Stimulated activated CD8-positive, alpha-beta memory T cell treated with anti-CD3 and anti-CD28 coated beads, Interleukin-15, amount 100 ng/mL, for 1 hour (primary cell): ENCODE data around the gene FAM168A.

Experiments used
- DNase-seq: peaks from one replicate; pipeline ENCODE4 v3.0.0-alpha.2; 2020; ENCODE audit warnings: low read depth

The FAM168A gene

GRCh38 chr11:73555615-73556014, 42.3 kb downstream of the FAM168A start:
- DNase-seq = no peak

DNA sequence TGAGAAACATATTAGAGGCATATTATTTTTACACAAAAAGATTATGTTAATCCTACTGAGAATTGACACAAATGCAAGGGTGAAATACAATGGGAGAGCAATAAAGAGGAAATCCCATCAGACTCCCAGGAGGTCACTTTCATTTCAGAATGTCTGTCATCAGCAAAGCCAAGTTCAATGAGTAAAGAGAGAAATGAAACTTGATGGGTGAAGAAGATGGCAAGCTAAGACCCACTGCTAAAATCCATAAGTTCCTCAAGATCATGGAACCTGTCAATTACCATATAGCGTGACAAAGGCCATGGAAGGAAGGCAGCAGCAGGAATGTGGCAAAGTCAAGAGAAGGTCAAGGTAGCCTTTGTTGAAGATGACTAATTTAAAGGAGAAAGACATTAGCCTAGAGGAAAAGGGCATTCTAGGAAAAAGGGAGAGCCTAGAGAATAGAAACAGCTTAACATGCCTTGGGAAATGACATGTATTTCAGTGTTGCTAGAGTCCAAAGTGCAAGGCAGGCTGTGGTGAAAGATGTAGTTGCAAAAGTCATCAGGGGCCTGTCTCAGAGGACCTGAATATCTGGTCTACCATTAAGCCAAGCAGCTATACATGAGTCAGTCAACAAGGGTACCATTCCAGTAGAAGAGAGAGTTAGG, 43.1 kb downstream of the FAM168A start:
- DNase-seq = no peak

- DNase-seq = no peak
Observed at GRCh38 chr11:73553266-73553665, 44.6 kb downstream of the FAM168A start.

DNA sequence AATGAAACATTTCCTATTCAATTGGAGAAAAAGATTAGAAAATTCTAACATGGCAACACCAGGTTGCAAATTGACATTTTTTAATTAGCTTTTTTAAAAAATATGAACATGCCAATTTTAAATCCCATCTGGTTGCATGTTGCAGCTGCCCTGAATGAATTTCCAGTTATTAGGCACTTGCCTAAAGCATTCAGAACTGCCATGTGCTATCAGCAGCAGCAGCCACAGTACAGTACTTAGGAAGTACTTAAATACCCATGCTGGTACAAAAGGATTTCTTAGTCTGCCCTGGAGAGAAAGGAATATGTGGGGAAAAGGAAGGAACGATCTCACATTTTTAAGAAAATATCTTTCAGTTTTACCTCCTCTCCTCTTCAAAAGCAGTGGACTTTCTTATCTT, 46.2 kb downstream of the FAM168A start:
- no peak for DNase-seq

- no peak for DNase-seq
Observed at GRCh38 chr11:73549376-73549775, 48.5 kb downstream of the FAM168A start.

DNA sequence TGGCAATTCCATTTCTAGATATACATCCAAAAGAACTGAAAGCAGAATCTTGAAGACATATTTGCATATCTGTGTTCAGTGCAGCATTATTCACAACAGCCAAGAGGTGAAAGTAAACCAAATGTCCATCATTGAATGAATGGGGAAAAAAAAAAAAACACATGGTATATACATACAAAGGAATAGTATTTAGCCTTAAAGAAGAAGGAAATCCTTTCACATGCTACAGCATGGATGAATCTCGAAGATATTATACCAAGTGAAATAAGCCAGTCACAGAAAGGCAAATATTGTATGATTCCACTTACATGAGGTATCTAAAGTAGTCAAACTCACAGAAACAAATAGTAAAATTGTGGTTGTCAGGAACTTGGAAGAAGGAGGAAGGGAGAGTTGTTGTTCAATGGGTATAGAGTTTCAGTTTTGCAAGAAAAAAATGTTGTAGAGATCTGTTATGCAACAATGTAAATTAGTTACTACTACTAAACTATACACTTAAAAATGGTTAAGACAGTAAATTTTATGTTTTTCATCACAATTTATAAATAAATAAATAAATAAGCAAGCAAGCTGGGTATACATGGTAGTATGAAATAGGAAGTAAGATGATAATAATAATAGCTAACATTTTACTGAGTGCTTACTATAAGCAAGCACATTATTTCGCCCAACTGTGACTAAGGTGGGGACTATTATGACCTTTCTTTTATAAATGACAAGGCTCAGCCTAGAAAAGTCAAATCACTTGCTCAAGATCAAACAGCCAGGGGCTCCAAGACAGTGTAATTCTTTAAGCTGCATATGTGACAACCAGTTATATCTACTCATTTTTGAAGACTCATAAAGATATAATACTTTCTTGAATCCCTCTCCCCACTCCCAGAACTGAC, 50.0 kb downstream of the FAM168A start:
- DNase-seq = no peak

DNA sequence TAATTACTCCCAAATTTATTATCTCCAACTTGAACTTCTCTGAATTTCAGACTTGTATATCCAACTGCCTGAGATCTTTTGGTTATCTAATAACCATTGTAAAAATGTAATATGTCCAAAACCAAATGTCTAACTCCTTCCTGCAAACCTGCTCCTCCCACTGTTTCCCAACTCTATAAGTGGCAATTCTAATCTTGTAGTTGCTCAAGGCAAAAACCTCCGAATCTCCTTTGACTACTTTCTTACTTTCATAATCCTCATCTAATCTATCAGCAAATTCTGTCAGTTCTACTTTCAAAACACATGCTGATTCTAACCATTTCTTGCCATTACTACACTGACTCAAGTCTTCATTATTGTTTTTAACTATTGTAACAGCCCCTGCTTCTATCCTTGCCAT, 55.7 kb downstream of the FAM168A start:
- DNase-seq = no peak

DNA sequence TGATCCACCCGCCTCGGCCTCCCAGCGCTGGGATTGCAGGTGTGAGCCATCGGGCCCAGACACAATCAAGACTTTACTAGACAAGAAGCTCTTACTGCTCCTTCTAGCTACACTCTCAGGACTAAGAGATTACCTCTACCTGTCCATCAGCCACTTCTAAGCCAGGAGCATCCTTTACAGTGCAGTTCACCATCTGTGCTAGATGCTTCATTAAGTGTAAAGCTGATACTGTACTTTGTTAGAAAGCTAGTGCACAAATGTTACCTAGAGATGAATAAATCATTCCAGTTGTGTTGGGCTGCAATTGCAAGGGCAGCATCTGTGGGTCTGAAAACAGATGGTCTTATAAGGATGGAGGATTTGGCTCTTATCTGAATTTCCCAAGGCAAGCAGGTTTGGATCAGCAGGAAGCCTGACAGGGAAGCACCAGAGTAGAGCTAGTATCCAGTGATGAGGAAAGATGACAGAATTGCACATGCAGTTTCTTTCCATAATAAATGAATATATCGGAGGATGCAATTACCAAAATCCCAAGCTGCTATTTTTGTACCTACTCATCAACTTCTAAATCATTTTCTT, 58.3 kb downstream of the FAM168A start:
- DNase-seq = no peak

GRCh38 chr11:73538381-73538872, 59.5 kb downstream of the FAM168A start:
- DNase-seq = no peak

GRCh38 chr11:73537969-73538368, 59.9 kb downstream of the FAM168A start:
- DNase-seq = no peak

- DNase-seq = no peak
Observed at GRCh38 chr11:73536961-73537360, 61.0 kb downstream of the FAM168A start.

DNA sequence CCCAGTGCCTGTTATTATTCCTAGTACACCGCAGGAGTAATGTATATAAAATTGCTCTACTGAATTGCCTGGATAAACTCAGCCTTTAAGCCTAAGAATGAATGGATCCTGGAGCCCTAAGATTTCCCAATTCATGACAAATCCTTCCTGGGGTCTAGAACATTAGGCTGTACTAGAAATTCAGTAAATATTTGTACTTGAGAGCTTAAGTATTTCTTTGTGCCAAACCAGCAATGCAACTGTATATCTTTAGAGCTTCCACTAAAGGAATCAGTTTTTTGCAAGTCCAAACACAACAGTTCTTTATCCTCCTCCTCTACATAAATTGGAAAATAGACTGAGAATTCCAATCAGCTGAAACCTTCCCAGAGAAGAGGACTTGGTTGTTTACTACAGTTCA, 65.6 kb downstream of the FAM168A start:
- DNase-seq = no peak

GRCh38 chr11:73531386-73531785, 66.5 kb downstream of the FAM168A start:
- no peak for DNase-seq

GRCh38 chr11:73530109-73530508, 67.8 kb downstream of the FAM168A start:
- no peak for DNase-seq

GRCh38 chr11:73529204-73529530, 68.7 kb downstream of the FAM168A start:
- no peak for DNase-seq

GRCh38 chr11:73528483-73529203, 69.3 kb downstream of the FAM168A start:
- DNase-seq = no peak

GRCh38 chr11:73528013-73528412, 69.9 kb downstream of the FAM168A start:
- no peak for DNase-seq

DNA sequence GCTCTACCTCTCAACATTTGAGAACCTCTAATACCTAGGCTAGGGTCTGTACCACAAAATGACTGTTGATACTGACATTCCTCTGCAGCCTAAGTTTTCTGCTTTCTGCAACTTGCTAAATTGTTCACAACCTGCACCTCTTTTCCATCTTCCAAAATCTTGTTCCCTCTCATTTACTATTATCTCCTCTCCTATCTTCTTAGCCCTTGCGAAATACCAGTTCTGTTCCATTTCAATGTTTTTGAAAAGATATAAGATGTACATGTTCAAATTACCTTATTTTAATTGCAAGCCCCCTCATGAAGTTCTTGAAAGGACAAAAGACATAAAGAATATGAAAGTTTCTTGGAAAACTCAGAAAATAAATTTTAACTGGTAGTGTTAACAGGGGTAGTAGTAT, 72.3 kb downstream of the FAM168A start:
- no peak for DNase-seq

- DNase-seq = no peak
Observed at GRCh38 chr11:73524774-73525173, 73.1 kb downstream of the FAM168A start.

GRCh38 chr11:73521621-73522020, 76.3 kb downstream of the FAM168A start:
- DNase-seq = no peak

GRCh38 chr11:73520353-73521061, 77.4 kb downstream of the FAM168A start:
- DNase-seq = no peak

DNA sequence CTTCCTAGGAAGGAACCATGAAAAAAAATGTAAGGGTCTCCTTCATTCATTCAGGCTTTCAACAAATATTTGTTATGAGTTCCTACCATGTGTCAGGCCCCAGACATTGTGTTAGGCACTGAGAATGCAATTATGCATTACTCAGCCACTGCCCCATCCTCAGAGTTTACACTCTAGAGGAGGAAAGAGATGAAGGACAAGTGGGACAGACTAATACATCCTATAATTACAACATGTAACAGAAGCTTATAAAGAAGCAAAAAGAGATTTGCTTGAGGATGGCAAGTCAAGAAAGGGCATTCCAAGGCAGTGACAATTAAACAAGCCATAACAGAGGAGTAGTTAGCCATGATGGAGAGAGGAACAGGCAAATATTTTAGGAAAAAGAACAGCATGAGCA, 78.6 kb downstream of the FAM168A start:
- no peak for DNase-seq
